ENCODE measurements around the gene UFSP2. TPM values are rescaled to one million over a fixed set of nuclear protein-coding genes. Genes with fewer than 3 reads are reported as not detected.

Gene UFSP2
- total RNA-seq, 4 donors from 2014 or later: 36.7 to 49.0 (median 40.6) TPM

- intact Hi-C loops (cut with DNase I): no loop called here
- Histone ChIP-seq H3K27ac (replicated peaks in 1 of 4) (no peak overlapping the region), H3K27me3 (no peaks in the 10 kb centered on the region), H3K4me1 (no peaks in the 10 kb centered on the region), H3K4me3 (no peak overlapping the region), H3K9me3 (no peaks in the 10 kb centered on the region), H3K36me3 (no peaks in the 10 kb centered on the region)
- 97% methylated on average over 8 of the region's 8 CpGs for WGBS
- TF ChIP-seq EP300 (IDR thresholded peaks at IDR 0.05) (no peak), POLR2A (IDR thresholded peaks at IDR 0.05; ENCODE audit: low read depth) (no peak), POLR2AphosphoS5 (IDR thresholded peaks at IDR 0.05) (no peak), CTCF (IDR thresholded peaks at IDR 0.05) (no peak)
- no peak for DNase-seq (ENCODE audit: extremely low spot score)
These were observed 35.8 kb upstream of the UFSP2 start for GRCh38 chr4:185461565-185461964.

GRCh38 chr4:185457136-185457535, 31.4 kb upstream of the UFSP2 start:
- no peak for DNase-seq (ENCODE audit: extremely low spot score)
- H3K4me3 ChIP-seq: no peak overlapping the region
- no peaks in the 10 kb centered on the region for H3K4me1 ChIP-seq
- TF ChIP-seq EP300 (IDR thresholded peaks at IDR 0.05) (no peak), POLR2A (IDR thresholded peaks at IDR 0.05; ENCODE audit: low read depth) (no peak), CTCF (IDR thresholded peaks at IDR 0.05) (no peak), POLR2AphosphoS5 (IDR thresholded peaks at IDR 0.05) (no peak)
- intact Hi-C loops (cut with DNase I): no loop called here
- no peaks in the 10 kb centered on the region for H3K9me3 ChIP-seq
- H3K36me3 ChIP-seq: no peaks in the 10 kb centered on the region
- WGBS: 52% methylated on average over 3 of the region's 3 CpGs
- no peaks in the 10 kb centered on the region for H3K27me3 ChIP-seq
- no peak overlapping the region for H3K27ac ChIP-seq (replicated peaks in 1 of 4)

GRCh38 chr4:185456131-185456530, 30.4 kb upstream of the UFSP2 start:
- DNase-seq (ENCODE audit: extremely low spot score): no peak
- Histone ChIP-seq H3K27me3 (no peaks in the 10 kb centered on the region), H3K27ac (replicated peaks in 1 of 4) (no peak overlapping the region), H3K4me1 (no peaks in the 10 kb centered on the region), H3K4me3 (no peak overlapping the region), H3K9me3 (no peaks in the 10 kb centered on the region), H3K36me3 (no peaks in the 10 kb centered on the region)
- TF ChIP-seq POLR2AphosphoS5 (IDR thresholded peaks at IDR 0.05) (no peak), EP300 (IDR thresholded peaks at IDR 0.05) (no peak), POLR2A (IDR thresholded peaks at IDR 0.05; ENCODE audit: low read depth) (no peak), CTCF (IDR thresholded peaks at IDR 0.05) (no peak)
- intact Hi-C loops (cut with DNase I): no loop called here
- 74% methylated on average over 2 of the region's 2 CpGs for WGBS

GRCh38 chr4:185445209-185445608, 19.4 kb upstream of the UFSP2 start:
- H3K9me3 ChIP-seq: no peaks in the 10 kb centered on the region
- intact Hi-C loops (cut with DNase I): no loop called here
- DNase-seq (ENCODE audit: extremely low spot score): no peak
- no peak overlapping the region for H3K4me3 ChIP-seq
- no peaks in the 10 kb centered on the region for H3K27me3 ChIP-seq
- WGBS: 97% methylated on average over 2 of the region's 2 CpGs
- no peaks in the 10 kb centered on the region for H3K4me1 ChIP-seq
- TF ChIP-seq CTCF (IDR thresholded peaks at IDR 0.05) (no peak), EP300 (IDR thresholded peaks at IDR 0.05) (no peak), POLR2AphosphoS5 (IDR thresholded peaks at IDR 0.05) (no peak), POLR2A (IDR thresholded peaks at IDR 0.05; ENCODE audit: low read depth) (no peak)
- no peaks in the 10 kb centered on the region for H3K36me3 ChIP-seq
- H3K27ac ChIP-seq (replicated peaks in 1 of 4): no peak overlapping the region

- Histone ChIP-seq H3K9me3 (no peaks in the 10 kb centered on the region), H3K4me3 (no peak overlapping the region), H3K27ac (replicated peaks in 1 of 4) (no peak overlapping the region), H3K36me3 (no peaks in the 10 kb centered on the region), H3K27me3 (no peaks in the 10 kb centered on the region), H3K4me1 (no peaks in the 10 kb centered on the region)
- DNase-seq (ENCODE audit: extremely low spot score): no peak
- intact Hi-C loops (cut with DNase I): no loop called here
- TF ChIP-seq POLR2AphosphoS5 (IDR thresholded peaks at IDR 0.05): no peak
- TF ChIP-seq CTCF (IDR thresholded peaks at IDR 0.05): no peak
- TF ChIP-seq POLR2A (IDR thresholded peaks at IDR 0.05; ENCODE audit: low read depth): no peak
- 94% methylated on average over 2 of the region's 2 CpGs for WGBS
These were observed 15.7 kb upstream of the UFSP2 start for GRCh38 chr4:185441479-185441878.
